BE2C (cell line): ENCODE measurements around the gene GATA6.
"Not testable (repeated sequence)": the region's sequence is repeated elsewhere in the genome, so short reads cannot be mapped to it uniquely, and the experiment has no call there.

Experiments
- DNase-seq: peaks from one replicate; pipeline ENCODE4 v3.0.0-alpha.2; 2020
- H3K27me3 ChIP-seq: fragments of 250-450 bp; sonication (Bioruptor Pico); 2 replicates; pipeline ENCODE4 v1.5.1; 2020; ENCODE audit warnings: mild to moderate bottlenecking
- H3K36me3 ChIP-seq: fragments of 250-450 bp; sonication (Bioruptor Pico); 2 replicates; pipeline ENCODE4 v1.5.1; 2020; ENCODE audit warnings: mild to moderate bottlenecking
- H3K4me1 ChIP-seq: fragments of 250-450 bp; sonication (Bioruptor Pico); 2 replicates; pipeline ENCODE4 v1.5.1; 2020
- H3K4me3 ChIP-seq: 2 replicates; pipeline ENCODE4 v1.5.1; 2011; ENCODE audit warnings: low read depth, low read length
- H3K9me3 ChIP-seq: fragments of 250-450 bp; sonication (Bioruptor Pico); 2 replicates; pipeline ENCODE4 v1.5.1; 2020
- TF ChIP-seq, protein P1 (sequence below): IDR thresholded peaks from 2 replicates; pipeline ENCODE4 v1.5.1; 2012; ENCODE audit warnings: mild to moderate bottlenecking, low read depth, low read length

The GATA6 gene

DNA sequence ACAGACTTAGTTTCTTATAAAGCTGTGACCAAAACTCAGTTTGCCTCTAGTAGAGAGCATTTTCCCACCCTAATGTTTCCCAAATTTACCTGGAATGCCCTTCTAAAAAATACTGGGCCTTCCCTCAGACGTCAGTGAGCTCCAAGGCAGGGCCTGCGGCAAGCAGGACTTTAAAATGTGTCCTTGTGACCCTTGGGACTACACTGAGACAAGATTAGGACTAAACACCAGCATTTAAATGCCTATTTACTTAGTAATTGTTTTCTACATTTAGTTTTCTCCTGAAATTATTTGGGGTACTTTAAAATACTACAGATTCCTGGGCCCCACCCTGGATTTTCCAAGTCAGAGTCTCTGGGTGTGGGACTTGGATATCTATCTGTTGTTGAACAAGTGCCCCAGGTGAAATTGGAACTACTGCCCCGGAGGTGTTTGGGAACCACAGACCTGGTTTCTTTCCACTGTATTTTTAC lies 14.3 kb downstream of the GATA6 start:
- Histone ChIP-seq H3K4me3 (no peak overlapping the region), H3K36me3 (no peaks in the 10 kb centered on the region), H3K4me1 (peaks cover 3% of the 10 kb centered on the region), H3K9me3 (no peaks in the 10 kb centered on the region), H3K27me3 (no peaks in the 10 kb centered on the region)
- no peak for DNase-seq
- TF ChIP-seq, protein P1, sequence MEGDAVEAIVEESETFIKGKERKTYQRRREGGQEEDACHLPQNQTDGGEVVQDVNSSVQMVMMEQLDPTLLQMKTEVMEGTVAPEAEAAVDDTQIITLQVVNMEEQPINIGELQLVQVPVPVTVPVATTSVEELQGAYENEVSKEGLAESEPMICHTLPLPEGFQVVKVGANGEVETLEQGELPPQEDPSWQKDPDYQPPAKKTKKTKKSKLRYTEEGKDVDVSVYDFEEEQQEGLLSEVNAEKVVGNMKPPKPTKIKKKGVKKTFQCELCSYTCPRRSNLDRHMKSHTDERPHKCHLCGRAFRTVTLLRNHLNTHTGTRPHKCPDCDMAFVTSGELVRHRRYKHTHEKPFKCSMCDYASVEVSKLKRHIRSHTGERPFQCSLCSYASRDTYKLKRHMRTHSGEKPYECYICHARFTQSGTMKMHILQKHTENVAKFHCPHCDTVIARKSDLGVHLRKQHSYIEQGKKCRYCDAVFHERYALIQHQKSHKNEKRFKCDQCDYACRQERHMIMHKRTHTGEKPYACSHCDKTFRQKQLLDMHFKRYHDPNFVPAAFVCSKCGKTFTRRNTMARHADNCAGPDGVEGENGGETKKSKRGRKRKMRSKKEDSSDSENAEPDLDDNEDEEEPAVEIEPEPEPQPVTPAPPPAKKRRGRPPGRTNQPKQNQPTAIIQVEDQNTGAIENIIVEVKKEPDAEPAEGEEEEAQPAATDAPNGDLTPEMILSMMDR: no peak

DNA sequence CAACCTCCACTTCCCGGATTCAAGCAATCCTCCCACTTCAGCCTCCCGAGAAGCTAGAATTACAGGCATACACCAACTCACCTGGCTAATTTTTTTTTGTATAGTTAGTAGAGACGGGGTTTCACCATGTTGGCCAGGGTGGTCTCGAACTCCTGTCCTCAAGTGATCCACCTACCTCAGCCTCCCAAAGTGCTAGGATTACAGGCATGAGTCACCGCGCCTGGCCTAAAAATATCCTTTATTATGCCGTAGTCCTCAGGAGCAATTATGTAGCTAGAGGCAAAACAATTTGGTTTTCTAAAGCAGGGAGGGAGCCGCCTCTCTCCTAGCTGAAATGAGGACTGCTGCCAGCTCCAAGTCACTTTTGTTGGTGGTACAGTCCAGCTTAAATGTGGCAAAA lies 15.2 kb downstream of the GATA6 start:
- not testable (repeated sequence) for H3K4me1 ChIP-seq, H3K9me3 ChIP-seq, H3K27me3 ChIP-seq, H3K36me3 ChIP-seq, DNase-seq, H3K4me3 ChIP-seq

DNA sequence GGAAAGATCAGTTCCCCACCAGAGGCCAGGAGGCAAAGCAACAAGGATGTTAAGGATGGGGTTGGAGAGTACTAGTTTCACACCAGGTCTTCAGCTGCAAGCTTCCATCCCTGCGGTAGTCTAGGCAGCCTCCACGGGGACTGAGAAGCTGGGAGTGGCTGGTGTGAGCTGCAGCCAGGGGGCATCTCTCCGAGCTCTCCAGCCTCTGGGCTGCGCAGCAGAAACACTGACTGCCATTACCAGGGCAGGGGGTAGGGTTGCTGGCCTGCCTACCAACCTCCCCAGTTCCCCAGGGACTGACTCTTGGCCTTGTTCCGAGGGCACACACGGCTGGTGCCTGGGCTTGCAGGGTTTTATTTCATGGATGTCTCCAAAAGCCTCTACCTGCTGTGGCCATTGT lies 15.9 kb downstream of the GATA6 start:
- peaks cover 3% of the 10 kb centered on the region for H3K4me1 ChIP-seq
- no peaks in the 10 kb centered on the region for H3K9me3 ChIP-seq
- H3K36me3 ChIP-seq: no peaks in the 10 kb centered on the region
- peak; percentile 78 for DNase-seq
- no peak overlapping the region for H3K4me3 ChIP-seq
- H3K27me3 ChIP-seq: no peaks in the 10 kb centered on the region
- TF ChIP-seq, protein P1: peak; percentile 43

DNA sequence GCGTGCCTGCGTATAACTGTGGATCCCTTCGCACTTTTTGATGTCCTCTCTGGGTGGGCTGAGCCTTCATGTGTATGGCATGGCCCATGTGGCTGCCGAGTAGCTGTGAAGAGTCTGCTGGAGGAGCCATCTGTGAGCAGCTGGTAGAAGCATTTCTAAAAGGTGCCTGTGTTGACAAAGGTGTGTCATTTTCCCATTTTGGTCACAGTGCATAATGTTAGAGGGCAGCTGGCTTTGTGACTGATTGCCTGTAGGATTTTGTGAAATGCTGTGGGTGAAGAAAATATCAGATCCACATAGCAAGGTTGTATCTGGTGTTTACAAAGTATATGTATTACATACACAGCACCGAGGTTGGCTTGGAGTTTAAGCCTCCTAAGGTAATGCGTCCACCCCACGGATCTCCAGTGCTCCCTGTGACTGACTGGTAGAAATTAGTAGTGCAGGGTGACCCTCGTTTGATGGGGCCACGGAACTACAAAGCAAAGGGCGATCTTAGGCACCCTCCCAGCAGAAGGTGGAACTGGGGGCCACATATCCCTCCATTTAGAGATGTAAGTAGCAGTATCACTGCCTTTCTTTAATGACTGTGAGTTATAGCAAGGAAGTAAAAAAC lies 16.5 kb downstream of the GATA6 start:
- H3K9me3 ChIP-seq: no peaks in the 10 kb centered on the region
- peaks cover 3% of the 10 kb centered on the region for H3K4me1 ChIP-seq
- H3K36me3 ChIP-seq: no peaks in the 10 kb centered on the region
- H3K27me3 ChIP-seq: no peaks in the 10 kb centered on the region
- TF ChIP-seq, protein P1: no peak
- H3K4me3 ChIP-seq: no peak overlapping the region
- no peak for DNase-seq

DNA sequence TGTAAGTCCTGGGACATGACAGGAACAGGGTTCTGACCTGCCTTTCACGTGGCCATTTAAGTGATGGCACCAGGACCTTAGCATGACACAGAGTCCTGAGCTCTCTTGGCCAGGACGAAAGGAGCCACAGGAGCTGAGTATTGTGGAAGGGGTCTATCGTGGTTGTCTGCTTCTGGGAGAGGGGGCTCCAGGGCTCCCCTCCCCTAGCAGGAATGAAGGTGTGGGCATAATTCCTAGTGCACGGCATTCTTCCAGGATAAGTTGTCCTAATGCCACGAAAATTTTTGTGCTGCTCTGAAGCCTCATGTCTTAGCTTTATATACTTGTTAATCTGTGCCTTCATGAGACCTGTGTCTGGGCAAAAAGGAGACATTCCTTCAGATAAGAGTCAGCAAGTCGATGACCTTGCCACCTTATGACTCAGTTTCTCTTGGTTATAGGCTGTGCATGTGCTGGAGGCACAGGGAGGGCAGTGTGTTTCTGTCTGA lies 17.1 kb downstream of the GATA6 start:
- Histone ChIP-seq H3K27me3 (no peaks in the 10 kb centered on the region), H3K36me3 (no peaks in the 10 kb centered on the region), H3K4me3 (no peak overlapping the region), H3K9me3 (no peaks in the 10 kb centered on the region), H3K4me1 (peaks cover 3% of the 10 kb centered on the region)
- DNase-seq: no peak
- TF ChIP-seq, protein P1: no peak

DNA sequence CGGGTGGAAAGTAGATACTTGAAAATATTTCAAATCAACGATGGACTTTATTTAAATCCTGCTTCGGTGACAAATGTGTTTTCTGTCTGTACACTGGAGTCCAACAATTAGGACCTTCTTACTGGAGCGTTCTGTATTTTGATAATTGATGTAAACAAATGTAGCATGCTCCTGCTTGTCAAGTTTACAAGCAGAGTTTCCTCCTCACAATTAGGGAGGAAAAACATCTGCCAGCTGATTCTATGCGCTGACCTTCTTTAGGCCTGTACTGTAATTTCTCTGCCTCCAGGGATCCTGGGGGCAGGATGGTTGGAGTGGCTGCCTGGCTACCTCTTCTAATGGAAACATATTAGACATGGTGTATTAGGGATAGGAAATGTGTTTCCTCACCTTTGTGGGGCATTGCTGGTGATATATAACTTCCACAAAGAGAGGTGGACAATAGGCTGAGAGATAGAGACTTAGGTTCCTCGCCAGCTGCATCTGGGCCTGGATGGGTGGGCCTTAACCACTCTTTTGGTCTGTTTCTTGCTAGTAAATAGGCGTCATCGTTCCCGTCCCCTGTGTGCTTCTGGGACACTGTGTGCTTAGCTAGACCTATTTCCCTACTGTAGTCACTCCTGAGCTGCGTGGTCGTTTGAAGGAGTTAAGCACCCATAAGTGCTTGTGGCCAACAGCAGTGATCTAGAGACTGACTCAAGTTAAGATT lies 19.3 kb downstream of the GATA6 start:
- H3K36me3 ChIP-seq: no peaks in the 10 kb centered on the region
- peaks cover 3% of the 10 kb centered on the region for H3K4me1 ChIP-seq
- H3K27me3 ChIP-seq: no peaks in the 10 kb centered on the region
- no peak overlapping the region for H3K4me3 ChIP-seq
- no peak for DNase-seq
- no peaks in the 10 kb centered on the region for H3K9me3 ChIP-seq
- TF ChIP-seq, protein P1: no peak
